Iris pigment epithelial cell (primary cell): Measurements from ENCODE around the gene AFF2.

ENCODE experiments used
- DNase-seq: peaks from one replicate; pipeline ENCODE4 v3.0.0-alpha.2; 2011; ENCODE audit warnings: low read depth

The AFF2 gene

DNA sequence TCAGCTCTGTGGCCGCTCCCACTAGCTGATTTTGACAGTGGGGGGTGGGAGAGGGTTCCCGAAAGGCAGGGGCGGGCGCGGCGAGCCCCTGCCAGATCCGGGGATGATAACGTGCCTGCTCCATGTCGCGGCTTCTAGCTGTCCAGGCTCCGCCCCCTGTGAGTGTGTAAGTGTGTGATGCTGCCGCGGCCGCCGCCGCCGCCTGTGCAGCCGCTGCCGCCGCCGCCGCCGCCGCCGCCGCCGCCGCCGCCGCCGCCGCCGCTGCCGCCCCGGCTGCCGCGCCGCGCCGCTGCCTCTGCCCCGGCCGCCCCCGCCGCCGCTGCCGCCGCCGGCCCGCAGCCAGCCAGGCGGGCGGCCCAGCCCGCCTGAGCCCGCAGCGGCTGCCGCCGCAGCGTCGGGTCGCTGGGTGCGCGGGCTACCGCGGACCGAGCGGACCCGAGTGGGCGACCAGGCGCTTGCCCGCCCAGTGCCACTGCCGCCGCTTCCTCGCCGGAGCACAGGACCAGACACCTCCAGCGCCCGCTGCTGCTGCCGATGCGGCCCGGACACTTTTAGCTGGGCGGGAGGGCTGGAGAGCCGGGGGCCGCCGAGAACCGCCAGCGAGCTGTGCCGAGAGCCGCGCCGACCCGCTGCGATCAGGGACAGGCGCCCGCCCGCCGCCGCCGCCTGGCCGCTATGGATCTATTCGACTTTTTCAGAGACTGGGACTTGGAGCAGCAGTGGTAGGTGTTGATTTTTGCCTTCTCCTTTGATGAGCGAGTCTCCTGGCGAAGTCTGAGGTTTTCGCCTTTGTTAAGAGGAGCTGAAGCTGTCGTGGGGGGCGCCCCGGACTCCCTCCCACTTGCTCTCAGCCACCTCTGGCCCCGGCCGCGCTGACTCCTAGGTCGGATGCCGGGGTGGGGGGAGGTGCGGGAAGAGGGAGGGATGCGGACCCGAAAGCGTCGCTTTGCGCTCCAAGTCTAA, at the start of gene AFF2:
Gene AFF2 (plus strand): TSS at position 195 of the 963 bp plus-strand sequence. CDS start 481 bp downstream, at position 676.
- DNase-seq, result peak; percentile 1

DNA sequence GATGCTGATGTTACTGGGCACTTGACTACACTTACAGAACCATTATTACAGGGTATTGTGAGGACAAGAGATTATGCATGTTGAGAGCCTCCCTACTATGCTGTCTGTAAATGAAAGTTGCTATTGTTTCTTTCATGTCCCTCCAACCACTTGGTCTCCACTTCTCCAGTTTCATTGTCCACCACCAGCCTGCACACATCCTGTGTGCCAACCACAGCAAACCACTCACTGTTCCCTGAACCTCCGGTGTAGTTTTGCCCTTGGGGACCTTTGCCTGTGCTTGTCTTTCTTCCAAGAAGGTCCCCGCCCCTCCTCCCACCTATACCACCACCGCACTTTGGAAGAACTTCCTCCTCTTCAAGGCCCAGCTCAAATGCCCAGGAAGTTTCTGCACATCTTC, 43.1 kb upstream of the AFF2 start:
- DNase-seq, result no peak

DNA sequence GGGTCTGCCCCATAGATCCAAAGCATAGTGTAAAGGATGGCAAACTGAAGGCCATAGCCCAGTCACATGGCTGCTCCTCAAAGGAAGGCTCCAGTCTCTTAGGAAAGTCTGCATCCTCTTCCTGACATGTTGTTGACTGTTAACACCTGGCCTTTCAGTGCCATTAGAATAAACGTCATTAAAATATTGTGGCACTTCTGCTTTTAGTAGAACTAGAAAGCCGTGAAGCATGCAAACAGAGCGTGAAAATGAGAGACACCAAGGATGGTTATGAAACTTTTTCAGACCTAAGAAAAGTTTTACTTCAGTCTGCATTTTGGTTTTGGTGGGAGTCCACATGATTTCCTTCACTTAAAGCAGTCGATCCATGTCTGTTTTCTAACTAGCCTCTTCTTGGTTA, 41.1 kb upstream of the AFF2 start:
- no peak for DNase-seq

DNA sequence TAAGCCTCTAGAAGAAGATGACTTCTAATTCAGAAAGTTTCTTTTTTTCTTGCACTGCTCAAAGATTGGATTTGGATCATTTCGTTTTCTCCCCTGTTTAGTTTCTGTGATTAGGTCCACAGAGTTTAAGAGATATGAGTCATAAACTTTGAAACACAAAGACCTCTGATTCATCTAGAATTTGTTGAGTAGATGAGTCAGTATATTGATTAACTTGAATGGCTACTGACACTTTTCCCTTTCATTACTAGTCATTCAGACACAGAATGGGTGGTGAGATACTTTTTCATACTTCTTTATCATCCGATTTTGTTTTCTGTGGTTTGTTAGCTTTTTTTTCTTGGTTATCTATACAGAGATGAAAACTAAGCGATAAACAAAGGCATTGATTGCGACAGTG, 34.1 kb upstream of the AFF2 start:
- DNase-seq, result no peak

DNA sequence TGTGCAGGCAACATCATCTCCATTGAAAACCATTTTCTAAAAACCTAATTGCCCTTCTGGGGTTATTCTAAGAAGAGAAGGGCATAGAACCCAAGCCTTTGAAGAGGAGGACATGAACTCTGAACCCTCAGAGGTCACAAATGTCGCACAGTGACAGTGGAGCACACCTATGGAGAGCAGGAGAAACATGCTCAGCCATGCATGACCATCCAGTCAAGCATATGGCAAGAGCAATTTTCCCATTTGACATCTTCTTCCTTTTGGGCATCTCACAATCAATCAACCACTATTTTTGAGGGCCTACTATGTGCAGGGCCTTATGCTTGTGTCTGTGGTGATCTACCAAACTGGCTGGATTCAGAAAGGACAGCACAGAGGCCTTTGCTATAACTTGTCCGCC, 30.1 kb upstream of the AFF2 start:
- DNase-seq, result no peak

DNA sequence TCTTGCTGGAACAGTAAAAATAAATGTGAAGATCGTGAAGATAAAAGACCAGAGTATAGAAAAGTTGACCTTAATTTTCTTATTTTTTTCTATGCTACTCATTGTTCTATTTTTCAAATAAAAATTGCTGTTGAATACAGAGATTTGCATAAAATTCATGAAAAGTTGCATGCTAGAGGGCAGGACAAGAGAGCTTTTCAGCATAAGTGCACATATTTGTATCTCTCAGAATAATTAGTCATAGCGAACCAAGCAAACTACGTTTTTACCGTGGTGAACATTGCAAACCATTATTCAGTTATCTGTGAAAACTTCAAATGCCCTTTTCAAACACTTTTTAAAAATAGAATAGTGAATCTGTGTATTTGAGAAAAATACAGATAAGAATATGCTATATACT, 26.4 kb upstream of the AFF2 start:
- no peak for DNase-seq

DNA sequence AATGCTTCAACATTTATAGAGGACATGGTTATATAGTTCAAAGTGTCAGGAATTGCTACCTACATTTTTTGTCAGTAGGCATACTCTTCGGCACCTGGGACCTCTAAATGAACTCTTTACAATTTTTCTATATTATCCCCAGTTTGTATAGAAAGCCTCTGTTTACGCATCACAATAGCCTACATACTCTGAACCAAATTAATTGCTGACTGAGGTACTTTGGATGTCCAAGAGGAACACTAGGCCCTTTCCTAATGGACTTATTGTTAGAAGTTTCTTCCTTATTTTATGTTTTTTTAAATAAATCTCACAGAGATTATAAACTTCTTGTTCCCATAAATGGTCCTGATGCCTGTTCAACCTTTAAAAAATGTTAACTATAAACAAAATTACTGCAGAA, 8.4 kb upstream of the AFF2 start:
- DNase-seq, result no peak

DNA sequence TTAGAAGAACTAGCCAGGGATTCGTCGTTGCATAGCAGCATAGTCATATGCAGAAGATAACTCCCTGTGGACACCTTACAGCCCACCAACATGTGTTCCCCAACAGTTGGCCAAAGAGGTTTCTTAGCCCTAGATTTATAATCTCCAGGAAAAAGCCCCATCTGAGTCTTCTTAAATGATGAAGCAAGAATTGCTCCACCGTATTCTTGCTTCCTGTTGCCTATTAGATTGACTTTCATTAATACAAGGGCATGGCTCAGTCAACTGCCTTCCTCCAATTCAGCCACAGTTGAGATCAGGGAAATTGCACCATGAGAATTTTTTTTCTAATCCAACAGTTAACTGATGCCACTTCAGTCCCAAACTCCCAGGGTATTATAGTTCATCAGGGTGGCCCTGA, 5.2 kb upstream of the AFF2 start:
- DNase-seq, result no peak

DNA sequence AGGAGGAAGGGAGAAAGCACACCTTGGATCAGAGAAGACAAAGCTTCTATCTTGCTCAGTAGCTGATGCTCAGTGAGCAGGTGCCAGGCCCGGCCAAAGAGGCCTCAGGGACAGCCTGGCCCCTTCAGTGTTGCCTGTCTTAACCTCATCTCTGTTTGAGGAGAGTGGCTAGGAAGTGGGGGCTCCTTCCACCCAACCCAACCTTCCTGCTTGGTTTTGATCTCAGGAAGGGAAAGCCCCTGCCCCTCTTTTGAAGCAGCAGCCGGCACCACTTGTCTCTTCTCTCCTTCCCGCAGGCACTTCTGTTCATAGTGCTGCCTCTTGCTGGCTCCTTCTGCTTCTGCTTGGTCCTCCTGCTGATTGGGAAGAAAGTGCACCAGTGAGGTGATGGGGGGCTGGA, 2.4 kb upstream of the AFF2 start:
- no peak for DNase-seq

DNA sequence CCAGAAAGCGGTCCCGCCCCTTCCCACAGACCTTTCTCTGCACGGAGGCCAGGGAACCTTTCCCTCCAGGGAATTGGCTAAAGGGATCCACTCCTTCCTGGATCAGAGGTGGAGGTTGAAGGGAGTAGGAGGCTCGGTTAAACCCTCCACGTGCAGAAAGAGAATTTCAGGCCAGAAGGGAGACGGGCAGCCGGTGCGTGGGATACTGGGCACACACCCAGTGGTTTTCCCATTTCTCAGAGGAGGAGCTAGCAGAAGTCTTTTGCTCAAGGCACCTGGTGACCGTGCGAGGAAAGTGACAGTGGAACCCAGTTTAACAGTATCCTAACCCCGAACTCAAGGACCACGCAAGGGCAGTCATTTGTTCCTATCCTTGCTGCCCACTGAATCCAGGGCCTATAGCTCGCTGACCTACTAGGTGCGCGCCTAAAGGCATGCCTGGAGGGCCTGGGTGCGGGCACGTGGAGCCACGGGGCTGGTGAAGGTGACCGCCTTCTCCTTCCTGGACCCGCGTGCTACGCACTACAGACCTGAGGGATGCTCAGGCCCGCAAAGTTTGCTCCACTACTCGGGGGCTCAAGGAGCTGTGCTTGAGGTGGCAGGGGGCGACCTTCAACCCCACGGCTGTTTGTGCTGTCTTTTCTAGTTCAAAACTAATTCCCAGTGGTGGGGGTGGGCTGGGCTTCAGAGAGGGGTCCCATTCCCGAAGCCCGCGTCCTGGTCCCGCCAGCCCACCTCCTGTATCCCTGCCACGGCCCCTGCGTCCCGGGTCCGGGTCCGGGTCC, 587 bp upstream of the AFF2 start:
- DNase-seq, result no peak

DNA sequence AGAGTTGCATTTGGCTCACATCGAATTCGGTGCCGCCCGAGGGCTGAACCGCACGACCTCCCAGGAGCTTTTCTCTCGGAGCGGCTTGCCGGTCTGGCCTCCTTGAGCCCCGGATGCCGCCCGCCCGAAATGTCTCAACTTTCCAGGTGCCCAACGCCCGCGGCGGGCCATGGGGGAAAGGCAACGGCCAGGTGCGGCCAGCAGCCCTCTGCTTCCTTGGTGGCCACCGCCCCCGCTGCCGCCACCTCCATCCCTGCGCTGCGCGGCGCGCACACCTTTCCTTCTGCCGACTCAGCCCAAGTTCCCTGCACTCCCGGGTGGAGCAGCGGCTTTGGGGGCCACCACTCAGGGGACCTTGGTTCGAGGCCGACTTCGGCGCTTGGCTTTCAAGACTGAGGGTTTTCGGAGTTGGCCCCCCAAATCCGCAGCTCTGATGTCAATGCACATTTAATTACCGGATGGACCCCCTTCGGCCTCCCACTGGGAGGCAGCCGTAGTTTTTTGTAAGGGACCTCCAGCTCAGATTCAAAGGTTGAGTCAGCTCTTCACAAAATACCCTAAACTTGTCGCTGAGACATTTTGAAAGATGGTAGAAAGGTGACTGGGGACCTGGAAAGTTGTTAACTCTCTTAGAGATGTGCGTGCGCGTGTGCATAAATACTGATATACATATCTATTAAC, 1.1 kb downstream of the AFF2 start:
- DNase-seq, result no peak

DNA sequence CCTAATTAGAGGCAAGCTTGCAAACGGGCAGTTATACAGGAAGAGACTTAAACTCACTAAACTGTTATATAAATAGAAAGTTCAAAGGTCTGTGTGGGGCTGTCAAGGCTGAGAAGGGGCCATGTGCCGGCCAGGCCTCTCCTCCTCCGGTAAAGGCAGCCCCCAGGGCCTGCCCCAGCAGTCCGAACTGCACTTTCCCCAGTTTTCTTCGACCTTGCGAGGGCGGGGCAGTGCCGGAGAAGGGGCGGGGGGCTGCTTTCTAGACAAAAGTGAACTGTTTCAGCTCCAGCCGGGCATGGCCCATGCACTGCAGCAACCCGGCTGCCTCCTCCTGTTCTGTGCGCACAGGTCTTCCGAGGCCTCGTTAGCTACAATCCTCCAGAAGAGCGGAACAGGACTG, 4.1 kb downstream of the AFF2 start:
- DNase-seq, result no peak

DNA sequence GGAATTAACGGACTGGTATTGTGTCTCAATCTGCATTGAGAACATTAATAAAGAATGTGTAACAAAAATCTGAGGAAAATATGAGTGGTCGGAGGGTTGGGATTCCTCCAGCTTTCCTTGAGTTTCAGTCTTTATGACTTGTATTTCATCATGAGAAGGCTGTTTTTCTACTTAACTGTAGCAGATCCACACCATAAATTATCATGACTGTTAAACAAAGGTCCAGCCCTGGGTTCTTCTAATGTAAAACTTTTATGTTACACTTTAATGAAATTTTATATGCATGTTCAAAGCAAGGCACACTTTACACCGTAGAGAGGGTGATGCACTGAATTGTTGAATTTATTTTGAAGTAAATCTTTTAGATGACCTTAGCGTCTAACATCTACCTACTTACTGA, 7.0 kb downstream of the AFF2 start:
- DNase-seq, result no peak

DNA sequence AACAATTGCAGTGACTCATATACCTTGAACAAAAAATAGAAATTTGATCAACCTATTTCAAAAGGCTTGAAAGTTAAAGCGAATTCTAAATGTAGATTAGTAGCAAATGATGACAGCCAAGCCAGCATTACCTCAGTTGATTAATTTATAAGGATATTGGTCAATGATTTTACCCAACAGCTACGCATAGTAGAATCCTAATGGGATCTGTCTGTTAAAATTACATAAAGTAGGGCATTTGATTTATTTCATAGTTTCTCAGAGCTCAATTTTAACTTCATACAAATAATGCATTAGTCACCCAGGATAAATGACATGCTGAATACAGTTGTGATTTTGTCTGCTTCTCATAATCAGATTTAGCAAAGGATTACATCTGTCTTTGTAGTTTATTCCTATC, 12.0 kb downstream of the AFF2 start:
- no peak for DNase-seq

DNA sequence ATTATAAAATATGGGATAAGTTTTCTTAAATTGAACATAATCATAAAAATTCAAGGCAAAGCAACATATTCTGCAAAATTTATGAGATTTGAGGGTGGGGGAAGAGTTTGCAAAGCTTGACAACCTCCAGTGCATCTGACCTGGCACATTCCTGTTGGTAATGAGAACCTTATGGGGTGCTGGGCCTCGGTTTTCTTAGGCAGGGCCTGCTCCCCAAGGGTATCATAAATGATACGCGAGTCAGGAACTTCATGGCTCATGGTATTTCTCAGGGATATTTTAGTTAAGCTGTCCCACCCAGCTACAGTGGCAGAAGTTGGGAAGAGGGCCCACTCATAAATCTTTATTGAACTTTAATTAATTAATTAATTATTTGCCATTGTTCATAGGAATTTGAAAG, 13.2 kb downstream of the AFF2 start:
- DNase-seq, result no peak

DNA sequence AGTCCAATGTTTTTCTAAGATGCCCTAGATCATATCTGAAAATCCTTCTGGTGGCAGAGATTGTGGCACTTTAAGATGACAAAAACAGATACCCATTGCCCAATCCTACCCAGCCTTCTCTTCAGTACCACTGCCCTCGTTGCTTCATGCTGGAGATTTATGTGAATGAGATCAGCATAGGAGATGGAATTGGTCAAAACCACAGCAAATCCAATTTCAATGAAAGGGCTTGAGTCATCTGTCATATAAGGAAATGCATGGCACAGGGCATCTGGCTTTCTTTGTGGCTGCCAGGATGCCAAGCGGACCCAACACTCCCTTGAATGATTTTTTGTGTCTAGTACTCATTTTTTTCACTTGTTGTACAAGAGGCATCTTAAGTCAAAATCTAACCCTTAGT, 16.8 kb downstream of the AFF2 start:
- DNase-seq, result no peak

DNA sequence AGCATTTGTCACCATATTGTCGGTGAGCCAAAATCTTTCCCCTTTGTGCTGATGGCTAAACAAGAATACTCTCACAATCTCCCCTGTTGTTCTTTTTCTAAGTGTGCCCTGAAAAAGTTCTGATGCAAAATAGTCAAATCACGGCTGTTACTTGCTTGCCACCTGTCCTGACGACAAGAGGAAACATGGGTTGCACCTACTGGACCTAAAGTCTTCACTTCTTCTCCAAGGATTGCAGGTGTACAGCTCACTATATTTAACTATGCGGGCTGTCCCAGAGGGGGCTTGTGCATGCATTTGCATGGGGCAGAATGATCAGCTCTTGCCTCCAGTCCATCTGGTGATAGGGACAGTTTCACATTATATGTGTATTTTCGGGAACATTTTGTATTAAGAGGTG, 21.6 kb downstream of the AFF2 start:
- DNase-seq, result no peak

DNA sequence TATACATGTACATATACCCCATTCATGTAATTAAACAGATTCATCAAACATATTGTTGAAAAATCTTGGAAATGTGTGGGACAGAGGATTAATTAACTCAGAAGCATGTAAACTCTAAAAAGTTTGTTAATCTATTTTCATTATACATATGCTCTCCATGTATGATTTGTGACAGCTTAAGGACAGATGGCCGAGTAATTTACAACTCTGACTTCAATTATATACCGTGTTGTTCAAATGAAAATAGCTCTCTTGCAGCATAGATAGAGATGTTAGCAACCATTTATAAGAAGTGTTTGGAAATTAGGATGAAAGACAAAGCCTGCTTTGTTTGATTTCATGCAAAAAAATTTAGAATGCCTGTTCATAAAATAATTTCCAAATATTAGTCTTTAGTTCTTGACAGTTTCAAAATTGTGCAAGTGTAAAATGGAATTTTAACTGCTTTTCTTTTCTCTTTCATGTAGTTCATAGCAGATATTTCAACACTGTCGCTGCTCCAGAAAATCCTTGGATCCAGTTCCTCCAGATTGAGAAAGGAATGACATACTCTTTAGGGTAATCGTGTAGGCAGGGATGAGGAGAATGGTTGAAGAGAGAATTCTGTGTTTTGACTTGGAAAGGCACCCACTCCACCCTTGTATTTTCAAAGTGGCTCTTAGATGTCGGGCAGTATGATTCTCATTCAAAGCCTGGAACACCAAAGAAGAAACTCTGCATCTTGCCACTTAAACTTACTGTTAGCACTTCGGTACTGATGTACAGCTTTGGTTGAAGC, 23.1 kb downstream of the AFF2 start:
- DNase-seq, result no peak

DNA sequence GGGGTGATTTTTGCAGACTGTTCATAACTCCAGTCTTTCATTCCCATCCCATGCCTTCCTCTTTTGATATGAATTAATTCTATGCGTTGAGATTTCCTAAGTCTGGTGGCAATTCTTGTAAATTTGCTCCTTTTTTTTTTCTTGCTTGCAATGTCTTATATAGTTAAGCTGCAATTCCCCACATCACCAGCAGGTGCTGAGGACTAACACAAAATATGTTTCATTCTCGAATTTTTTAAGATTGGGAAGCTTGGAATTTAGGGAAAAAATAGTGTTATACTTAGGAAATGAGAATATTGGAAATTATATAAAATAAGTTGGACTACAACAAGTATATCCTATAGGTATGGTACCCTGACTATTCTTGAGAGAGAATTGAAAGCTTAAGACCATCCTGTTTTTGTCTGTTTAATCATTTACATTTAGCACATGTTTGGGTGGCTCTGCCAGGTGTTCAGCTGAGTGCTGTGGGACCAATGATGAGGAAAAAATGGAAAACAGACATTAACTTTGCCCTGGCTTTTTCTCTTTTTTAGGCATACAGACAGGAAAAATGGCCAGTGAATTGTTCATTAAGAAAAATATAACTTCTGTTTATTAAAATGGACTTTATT, 30.2 kb downstream of the AFF2 start:
- DNase-seq, result peak; percentile 17

DNA sequence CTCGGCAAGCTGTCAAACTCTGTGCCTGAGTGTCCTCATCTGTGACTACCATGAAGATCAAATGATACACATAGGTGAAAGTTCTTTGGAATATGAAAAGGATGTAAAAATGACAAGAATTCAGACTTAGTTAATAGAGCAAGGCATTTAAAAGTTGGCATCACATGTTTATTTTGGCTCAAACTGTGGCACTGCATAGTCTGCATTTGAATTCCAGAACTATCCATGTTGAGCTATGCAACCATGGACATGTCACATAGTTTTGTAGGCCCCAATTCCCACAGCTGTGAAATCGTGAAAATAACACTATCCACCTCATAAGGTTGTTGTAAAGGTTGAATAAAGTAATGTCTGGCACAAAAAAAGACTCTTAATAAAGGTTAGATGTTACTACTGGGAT, 33.9 kb downstream of the AFF2 start:
- no peak for DNase-seq

DNA sequence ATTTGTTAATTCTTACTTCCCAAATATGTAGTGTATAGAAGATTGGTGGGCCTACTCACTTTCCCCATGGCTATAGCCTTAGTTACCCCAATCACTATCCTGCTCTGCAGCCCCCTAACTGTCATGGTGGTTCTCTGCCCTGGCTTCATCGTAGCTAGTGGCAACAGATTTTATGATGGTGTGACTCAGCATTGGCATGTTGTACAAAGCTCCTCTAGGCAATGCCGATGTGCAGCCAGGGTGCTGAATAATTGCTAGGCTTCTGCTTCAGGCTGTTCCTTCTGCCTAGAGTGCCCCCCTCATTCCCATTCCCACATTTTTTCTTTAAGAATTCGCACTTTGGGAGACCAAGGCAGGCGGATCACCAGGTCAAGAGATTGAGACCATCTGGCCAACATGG, 35.2 kb downstream of the AFF2 start:
- no peak for DNase-seq

DNA sequence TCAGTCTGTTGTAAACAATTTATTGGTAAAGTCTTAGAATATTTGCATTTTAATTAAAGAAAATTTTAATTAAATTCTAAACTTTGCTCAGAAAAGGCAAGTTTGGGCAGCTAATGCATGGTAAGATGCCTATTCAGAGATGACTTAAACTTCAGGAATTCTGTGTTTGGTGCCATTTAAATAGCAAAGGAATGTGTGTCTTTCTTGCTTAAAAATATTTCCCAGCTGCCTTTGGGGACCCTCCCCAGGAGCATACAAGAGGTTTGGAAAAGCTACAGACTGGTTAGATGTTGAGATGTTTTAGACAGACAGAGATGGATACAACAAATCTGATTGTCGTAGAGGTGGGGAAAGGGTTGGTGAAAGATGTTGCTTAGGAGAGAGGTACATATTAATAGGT, 36.5 kb downstream of the AFF2 start:
- no peak for DNase-seq
